Hepatocyte (in vitro differentiated cells): ENCODE results near the gene EIF4B.

Source experiments
- EZH2phosphoT487 ChIP-seq: fragments of 200-600 bp; sonication (generic); IDR thresholded peaks from one replicate; pipeline ENCODE4 v1.6.1; 2018; ENCODE audit warnings: antibody characterized with exemption, mild to moderate bottlenecking, low read depth, moderate library complexity; ENCODE audit not compliant: unreplicated experiment, severe bottlenecking
- TF ChIP-seq, protein P1 (sequence below): fragments of 200-600 bp; sonication (generic); IDR thresholded peaks from 2 replicates; pipeline ENCODE4 v1.5.1; 2016; ENCODE audit warnings: antibody characterized with exemption, mild to moderate bottlenecking; ENCODE audit not compliant: poor library complexity

DNA sequence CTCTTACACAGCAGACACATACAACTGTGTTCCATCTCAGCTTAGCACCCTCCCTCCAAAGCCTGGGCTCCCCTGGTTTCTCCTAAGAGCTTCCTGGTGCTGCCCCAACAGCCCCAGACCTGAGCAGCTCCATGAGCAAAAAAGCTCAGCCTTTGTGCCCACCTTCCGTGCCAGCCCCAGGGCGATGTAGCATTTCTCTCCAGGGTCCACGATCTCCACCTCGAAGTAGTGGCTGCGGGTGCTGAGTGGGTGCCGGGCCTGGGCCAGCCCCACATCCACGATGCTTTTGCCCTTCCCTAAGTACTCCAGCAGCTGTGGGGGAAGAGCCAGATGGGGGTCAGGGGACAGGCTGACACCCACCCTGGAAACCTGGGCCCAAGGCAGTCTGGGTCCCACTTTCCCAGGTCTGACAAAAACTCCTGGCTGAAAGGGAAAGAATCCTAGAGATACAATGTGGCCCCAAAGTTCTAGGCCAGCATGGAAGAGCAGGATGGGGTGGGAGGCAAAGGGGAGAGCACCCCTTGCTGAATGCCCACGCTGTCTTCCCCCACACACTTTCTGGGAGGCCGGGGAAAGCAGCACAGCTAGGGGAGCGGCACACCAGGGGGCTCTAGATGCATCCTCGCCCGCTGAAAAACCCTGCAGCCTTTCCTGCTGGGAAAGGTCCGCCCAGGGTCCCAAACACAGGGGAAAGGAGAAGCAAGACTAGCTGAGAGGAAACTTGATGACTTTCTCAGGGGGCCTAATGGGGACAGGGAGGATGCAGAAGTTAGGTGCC lies 61.9 kb downstream of the EIF4B start:
- TF ChIP-seq EZH2phosphoT487, result no peak
- TF ChIP-seq, protein P1, sequence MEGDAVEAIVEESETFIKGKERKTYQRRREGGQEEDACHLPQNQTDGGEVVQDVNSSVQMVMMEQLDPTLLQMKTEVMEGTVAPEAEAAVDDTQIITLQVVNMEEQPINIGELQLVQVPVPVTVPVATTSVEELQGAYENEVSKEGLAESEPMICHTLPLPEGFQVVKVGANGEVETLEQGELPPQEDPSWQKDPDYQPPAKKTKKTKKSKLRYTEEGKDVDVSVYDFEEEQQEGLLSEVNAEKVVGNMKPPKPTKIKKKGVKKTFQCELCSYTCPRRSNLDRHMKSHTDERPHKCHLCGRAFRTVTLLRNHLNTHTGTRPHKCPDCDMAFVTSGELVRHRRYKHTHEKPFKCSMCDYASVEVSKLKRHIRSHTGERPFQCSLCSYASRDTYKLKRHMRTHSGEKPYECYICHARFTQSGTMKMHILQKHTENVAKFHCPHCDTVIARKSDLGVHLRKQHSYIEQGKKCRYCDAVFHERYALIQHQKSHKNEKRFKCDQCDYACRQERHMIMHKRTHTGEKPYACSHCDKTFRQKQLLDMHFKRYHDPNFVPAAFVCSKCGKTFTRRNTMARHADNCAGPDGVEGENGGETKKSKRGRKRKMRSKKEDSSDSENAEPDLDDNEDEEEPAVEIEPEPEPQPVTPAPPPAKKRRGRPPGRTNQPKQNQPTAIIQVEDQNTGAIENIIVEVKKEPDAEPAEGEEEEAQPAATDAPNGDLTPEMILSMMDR, result no peak
